Nephron progenitor cell (in vitro differentiated cells): ENCODE data around the gene GNG7.

Source experiments
- DNase-seq: peaks from one replicate; pipeline ENCODE4 v3.0.0; 2021
- H3K27ac Mint-ChIP-seq: 2 replicates; pipeline ENCODE4 v1.8.0; 2021; ENCODE audit warnings: mild to moderate bottlenecking, moderate library complexity, mixed read lengths
- H3K27me3 Mint-ChIP-seq: 2 replicates; pipeline ENCODE4 v1.8.0; 2021; ENCODE audit warnings: mild to moderate bottlenecking, low read depth, mixed read lengths; ENCODE audit not compliant: poor library complexity
- H3K36me3 Mint-ChIP-seq: 2 replicates; pipeline ENCODE4 v1.8.0; 2021; ENCODE audit warnings: low read depth, mixed read lengths
- H3K4me1 Mint-ChIP-seq: 2 replicates; pipeline ENCODE4 v1.8.0; 2021; ENCODE audit warnings: mixed read lengths
- H3K4me3 Mint-ChIP-seq: 2 replicates; pipeline ENCODE4 v1.8.0; 2021; ENCODE audit warnings: mild to moderate bottlenecking, moderate library complexity, mixed read lengths
- H3K9me3 Mint-ChIP-seq: 2 replicates; pipeline ENCODE4 v1.8.0; 2021; ENCODE audit warnings: mild to moderate bottlenecking, moderate library complexity, mixed read lengths
- TF ChIP-seq, protein P1 (sequence below): fragments of 200-600 bp; sonication (generic); IDR thresholded peaks from 2 replicates; pipeline ENCODE4 v1.5.0; 2021; ENCODE audit warnings: antibody characterized with exemption

The GNG7 gene

DNA sequence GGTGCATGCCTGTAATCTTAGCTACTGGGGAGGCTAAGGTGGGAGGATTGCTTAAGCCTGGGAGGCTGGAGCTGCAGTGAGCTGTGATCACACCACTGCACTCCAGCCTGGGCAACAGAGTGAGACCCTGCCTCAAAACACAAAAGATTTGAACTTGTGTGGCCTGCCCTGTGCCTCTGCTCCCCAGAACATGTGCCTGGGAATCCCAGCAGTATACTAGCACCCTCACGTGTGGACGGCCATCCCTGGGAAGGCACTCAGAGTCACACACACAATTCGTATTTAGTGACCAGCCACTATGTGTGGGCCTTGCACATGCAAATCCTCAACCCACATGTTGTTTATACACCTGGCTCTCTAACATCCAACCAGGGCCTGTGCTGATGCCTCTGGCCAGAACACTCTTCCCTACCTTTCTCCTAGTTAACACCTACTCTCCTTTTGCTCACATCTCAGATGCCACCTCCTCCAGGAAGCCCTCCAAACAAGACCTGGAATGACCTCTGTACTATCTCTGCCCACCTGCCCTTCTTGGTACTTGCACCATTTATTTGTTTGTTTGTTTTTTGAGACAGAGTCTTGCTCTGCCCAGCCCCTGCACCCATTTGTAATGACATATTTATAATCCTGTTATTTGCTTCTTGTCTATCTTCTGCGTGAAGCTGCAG, 218.9 kb downstream of the GNG7 start:
- Mint-ChIP-seq H3K36me3 (no peaks in the 10 kb centered on the region), H3K4me3 (no peak overlapping the region), H3K27me3 (peaks cover 66% of the 10 kb centered on the region), H3K27ac (no peak overlapping the region), H3K4me1 (peaks cover 6% of the 10 kb centered on the region), H3K9me3 (peaks cover 27% of the 10 kb centered on the region)
- TF ChIP-seq, protein P1, sequence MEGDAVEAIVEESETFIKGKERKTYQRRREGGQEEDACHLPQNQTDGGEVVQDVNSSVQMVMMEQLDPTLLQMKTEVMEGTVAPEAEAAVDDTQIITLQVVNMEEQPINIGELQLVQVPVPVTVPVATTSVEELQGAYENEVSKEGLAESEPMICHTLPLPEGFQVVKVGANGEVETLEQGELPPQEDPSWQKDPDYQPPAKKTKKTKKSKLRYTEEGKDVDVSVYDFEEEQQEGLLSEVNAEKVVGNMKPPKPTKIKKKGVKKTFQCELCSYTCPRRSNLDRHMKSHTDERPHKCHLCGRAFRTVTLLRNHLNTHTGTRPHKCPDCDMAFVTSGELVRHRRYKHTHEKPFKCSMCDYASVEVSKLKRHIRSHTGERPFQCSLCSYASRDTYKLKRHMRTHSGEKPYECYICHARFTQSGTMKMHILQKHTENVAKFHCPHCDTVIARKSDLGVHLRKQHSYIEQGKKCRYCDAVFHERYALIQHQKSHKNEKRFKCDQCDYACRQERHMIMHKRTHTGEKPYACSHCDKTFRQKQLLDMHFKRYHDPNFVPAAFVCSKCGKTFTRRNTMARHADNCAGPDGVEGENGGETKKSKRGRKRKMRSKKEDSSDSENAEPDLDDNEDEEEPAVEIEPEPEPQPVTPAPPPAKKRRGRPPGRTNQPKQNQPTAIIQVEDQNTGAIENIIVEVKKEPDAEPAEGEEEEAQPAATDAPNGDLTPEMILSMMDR, result no peak
- no peak for DNase-seq

DNA sequence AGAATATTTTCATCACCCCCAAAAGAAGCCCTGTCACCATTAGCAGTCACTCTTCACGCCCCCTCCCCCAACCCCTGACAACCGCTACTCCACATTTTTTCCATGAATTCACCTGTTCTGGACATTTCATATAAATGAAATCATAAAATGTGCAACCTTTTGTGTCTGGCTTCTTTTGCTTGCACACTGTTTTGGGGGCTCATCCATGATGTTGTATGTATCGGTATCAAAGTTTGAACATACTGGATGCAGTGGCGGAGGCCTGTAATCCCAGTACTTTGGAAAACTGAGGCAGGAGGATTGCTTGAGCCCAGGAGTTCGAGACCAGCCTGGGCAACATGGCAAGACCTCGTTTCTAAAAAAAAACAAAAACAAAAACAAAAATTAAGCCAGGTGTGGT, 219.4 kb downstream of the GNG7 start:
- no peak overlapping the region for H3K27ac Mint-ChIP-seq
- H3K4me3 Mint-ChIP-seq, result no peak overlapping the region
- TF ChIP-seq, protein P1, result no peak
- no peaks in the 10 kb centered on the region for H3K36me3 Mint-ChIP-seq
- peaks cover 11% of the 10 kb centered on the region for H3K4me1 Mint-ChIP-seq
- H3K9me3 Mint-ChIP-seq, result peaks cover 27% of the 10 kb centered on the region
- DNase-seq, result no peak
- peaks cover 66% of the 10 kb centered on the region for H3K27me3 Mint-ChIP-seq

DNA sequence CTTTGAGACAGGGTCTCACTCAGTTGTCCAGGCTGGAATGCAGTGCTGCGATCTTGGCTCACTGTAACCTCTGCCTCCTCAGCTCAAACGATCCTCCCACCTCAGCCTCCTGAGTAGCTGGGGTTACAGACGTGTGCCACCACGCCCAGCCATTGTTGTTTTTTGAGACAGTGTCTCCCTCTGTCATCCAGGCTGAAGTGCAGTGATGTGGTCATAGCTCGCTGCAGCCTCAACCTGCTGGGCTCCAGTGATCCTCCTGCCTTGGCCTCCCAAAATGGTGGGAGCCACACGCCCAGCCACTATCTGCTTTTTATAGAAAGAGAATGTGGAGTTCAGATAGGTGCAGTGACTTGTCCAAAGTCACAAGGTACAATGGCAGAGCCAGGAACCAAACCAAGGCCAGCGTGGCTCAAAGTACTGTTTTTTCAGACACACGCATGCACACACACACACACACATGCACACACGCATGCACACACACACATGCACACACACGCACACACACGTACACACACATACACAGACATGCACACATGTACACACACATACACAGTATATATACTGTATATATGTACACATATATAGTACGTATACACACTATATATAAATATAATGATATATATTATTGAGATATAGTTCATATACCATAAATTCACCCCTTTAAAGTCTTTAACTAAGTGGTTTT, 220.0 kb downstream of the GNG7 start:
- DNase-seq, result no peak
- Mint-ChIP-seq H3K4me3 (no peak overlapping the region), H3K9me3 (peaks cover 27% of the 10 kb centered on the region), H3K36me3 (no peaks in the 10 kb centered on the region), H3K27ac (no peak overlapping the region), H3K4me1 (peaks cover 17% of the 10 kb centered on the region), H3K27me3 (peaks cover 66% of the 10 kb centered on the region)
- TF ChIP-seq, protein P1, result no peak

DNA sequence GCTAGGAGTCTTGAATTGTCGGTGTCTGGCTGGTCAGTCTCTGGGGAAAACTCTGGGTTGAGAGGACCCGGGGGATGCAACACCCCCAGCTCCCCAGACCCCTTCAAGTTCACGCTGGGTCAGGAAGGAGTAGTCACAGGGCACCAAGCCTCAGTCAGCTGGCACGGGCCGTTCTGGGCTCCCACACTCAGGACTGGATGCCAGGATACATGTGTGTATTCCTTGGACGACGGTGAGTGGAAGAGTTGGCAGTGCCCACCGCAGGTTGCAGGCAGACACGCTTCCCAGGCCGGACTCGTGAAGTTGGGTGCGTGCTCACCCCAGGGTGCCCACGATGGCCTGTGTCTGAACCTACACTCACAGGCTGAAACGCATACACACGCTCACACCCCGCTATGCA, 221.0 kb downstream of the GNG7 start:
- Mint-ChIP-seq H3K27ac (no peak overlapping the region), H3K4me3 (no peak overlapping the region), H3K27me3 (peaks cover 68% of the 10 kb centered on the region), H3K4me1 (peaks cover 27% of the 10 kb centered on the region), H3K36me3 (no peaks in the 10 kb centered on the region), H3K9me3 (peaks cover 27% of the 10 kb centered on the region)
- TF ChIP-seq, protein P1, result no peak
- DNase-seq, result no peak

DNA sequence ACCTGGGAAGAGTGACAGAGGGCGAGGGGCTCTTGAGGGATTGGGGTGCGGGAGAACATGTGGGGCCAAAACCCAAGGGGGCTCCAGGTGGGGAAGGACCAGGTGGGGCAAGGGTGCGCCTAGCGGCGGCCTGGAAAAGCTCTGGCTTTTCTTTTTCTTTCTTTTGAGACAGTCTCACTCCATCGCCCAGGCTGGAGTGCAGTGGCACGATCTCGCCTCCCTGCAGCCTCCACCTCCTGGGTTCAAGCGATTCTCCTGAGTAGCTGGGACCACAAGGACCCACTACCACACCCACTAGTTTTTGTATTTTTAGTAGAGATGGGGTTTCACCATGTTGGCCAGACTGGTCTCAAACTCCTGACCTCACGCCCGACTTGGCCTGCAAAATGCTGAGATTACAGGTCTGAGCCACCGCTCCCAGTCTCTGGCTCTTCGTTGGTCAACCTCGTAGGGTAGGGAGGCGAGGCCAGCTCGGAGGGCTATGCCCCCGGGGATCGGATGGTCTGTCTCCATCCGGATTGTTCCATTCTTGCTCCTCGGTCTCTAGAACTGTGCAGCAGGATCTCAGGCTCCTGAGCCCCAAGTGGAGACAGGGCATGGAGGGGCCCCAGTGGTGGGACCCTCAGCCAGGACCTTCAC, 222.8 kb downstream of the GNG7 start:
- H3K27me3 Mint-ChIP-seq, result peaks cover 65% of the 10 kb centered on the region
- no peak for DNase-seq
- H3K27ac Mint-ChIP-seq, result no peak overlapping the region
- no peak overlapping the region for H3K4me3 Mint-ChIP-seq
- H3K4me1 Mint-ChIP-seq, result peaks cover 31% of the 10 kb centered on the region
- no peaks in the 10 kb centered on the region for H3K36me3 Mint-ChIP-seq
- H3K9me3 Mint-ChIP-seq, result peaks cover 21% of the 10 kb centered on the region
- TF ChIP-seq, protein P1, result peak; percentile 18
